HG02840 (cell line): ENCODE measurements around the gene UGT1A3.

ENCODE experiments used
- ATAC-seq: cut with Tn5 transposase; IDR thresholded peaks from one replicate; pipeline ENCODE4 v1.9.1; 2021; ENCODE audit warnings: mild to moderate bottlenecking, moderate library complexity, moderate number of reproducible peaks; ENCODE audit not compliant: unreplicated experiment, low FRiP score

Gene UGT1A3

GRCh38 chr2:233813236-233814055, 84.6 kb downstream of the UGT1A3 start:
- no peak for ATAC-seq

- no peak for ATAC-seq
These were observed 85.4 kb downstream of the UGT1A3 start for GRCh38 chr2:233814056-233814835.

- ATAC-seq, result no peak
These were observed 87.0 kb downstream of the UGT1A3 start for GRCh38 chr2:233815861-233816260.

- ATAC-seq, result no peak
These were observed 87.5 kb downstream of the UGT1A3 start for GRCh38 chr2:233816334-233816733.

- ATAC-seq, result no peak
These were observed 87.9 kb downstream of the UGT1A3 start for GRCh38 chr2:233816771-233817170.

- no peak for ATAC-seq
These were observed 88.6 kb downstream of the UGT1A3 start for GRCh38 chr2:233817361-233817911.

- no peak for ATAC-seq
These were observed 89.3 kb downstream of the UGT1A3 start for GRCh38 chr2:233817995-233818638.

GRCh38 chr2:233818639-233819621, 90.1 kb downstream of the UGT1A3 start:
- no peak for ATAC-seq

GRCh38 chr2:233819884-233820773, 91.3 kb downstream of the UGT1A3 start:
- no peak for ATAC-seq

GRCh38 chr2:233820774-233821105, 91.9 kb downstream of the UGT1A3 start:
- ATAC-seq, result no peak

GRCh38 chr2:233821196-233821595, 92.4 kb downstream of the UGT1A3 start:
- no peak for ATAC-seq

- no peak for ATAC-seq
These were observed 92.9 kb downstream of the UGT1A3 start for GRCh38 chr2:233821709-233822100.

- no peak for ATAC-seq
These were observed 93.4 kb downstream of the UGT1A3 start for GRCh38 chr2:233822101-233822771.
